ENCODE measurements around the gene SBF1. TPM values are rescaled to one million over a fixed set of nuclear protein-coding genes. Genes with fewer than 3 reads are reported as not detected.

The SBF1 gene
- polyA plus RNA-seq, 3 donors, result 28.4 to 46.4 (median 45.6) TPM

DNA sequence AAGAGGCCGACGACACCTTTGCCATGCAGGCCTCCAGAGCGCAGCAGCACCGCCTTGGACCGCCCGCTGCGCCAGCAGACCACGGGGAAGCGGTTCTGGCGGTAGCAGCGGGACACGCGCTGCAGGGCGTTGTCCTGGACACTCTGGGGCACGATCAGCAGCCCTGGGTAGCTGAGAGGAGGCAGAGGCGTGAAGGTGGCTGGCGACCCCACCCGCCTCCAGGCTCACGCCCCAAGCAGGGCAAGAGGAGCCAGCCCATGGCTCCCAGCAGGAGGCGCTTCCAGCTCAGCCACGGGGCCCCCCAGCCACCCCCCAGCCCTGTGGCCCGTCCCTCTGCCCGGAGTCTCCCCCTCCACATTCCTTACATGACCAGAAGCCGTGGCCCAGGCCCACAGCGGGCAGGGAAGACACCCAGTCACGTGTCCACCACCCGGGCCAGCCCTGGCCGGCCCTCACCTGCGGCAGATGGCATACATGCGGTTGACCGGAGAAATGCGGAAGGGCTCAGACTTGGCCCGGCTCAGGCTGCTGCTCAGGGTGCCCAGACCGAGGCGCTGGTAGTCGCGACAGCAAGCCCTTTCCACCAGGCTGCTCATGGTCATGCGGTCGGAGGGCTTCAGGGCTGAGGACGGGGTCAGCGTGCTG lies 15.2 kb downstream of the SBF1 start:
- no peak for DNase-seq (ENCODE audit: extremely low read depth in 1 of 11, low read depth in 9 of 11, low spot score in 4 of 11)

- DNase-seq (ENCODE audit: extremely low read depth in 1 of 11, low read depth in 9 of 11, low spot score in 4 of 11), result no peak
These were observed 15.8 kb downstream of the SBF1 start for GRCh38 chr22:50459016-50459415.

- DNase-seq (ENCODE audit: extremely low read depth in 1 of 11, low read depth in 9 of 11, low spot score in 4 of 11), result no peak
These were observed 18.2 kb downstream of the SBF1 start for GRCh38 chr22:50456466-50457234.

GRCh38 chr22:50456026-50456425 lies 18.8 kb downstream of the SBF1 start:
- DNase-seq (ENCODE audit: extremely low read depth in 1 of 11, low read depth in 9 of 11, low spot score in 4 of 11), result no peak

GRCh38 chr22:50455201-50455600 lies 19.6 kb downstream of the SBF1 start:
- no peak for DNase-seq (ENCODE audit: extremely low read depth in 1 of 11, low read depth in 9 of 11, low spot score in 4 of 11)

GRCh38 chr22:50454556-50455075 lies 20.2 kb downstream of the SBF1 start:
- DNase-seq (ENCODE audit: extremely low read depth in 1 of 11, low read depth in 9 of 11, low spot score in 4 of 11), result no peak

GRCh38 chr22:50452649-50453048 lies 22.2 kb downstream of the SBF1 start:
- no peak for DNase-seq (ENCODE audit: extremely low read depth in 1 of 11, low read depth in 9 of 11, low spot score in 4 of 11)

- no peak for DNase-seq (ENCODE audit: extremely low read depth in 1 of 11, low read depth in 9 of 11, low spot score in 4 of 11)
These were observed 27.0 kb downstream of the SBF1 start for GRCh38 chr22:50447576-50448551.

DNA sequence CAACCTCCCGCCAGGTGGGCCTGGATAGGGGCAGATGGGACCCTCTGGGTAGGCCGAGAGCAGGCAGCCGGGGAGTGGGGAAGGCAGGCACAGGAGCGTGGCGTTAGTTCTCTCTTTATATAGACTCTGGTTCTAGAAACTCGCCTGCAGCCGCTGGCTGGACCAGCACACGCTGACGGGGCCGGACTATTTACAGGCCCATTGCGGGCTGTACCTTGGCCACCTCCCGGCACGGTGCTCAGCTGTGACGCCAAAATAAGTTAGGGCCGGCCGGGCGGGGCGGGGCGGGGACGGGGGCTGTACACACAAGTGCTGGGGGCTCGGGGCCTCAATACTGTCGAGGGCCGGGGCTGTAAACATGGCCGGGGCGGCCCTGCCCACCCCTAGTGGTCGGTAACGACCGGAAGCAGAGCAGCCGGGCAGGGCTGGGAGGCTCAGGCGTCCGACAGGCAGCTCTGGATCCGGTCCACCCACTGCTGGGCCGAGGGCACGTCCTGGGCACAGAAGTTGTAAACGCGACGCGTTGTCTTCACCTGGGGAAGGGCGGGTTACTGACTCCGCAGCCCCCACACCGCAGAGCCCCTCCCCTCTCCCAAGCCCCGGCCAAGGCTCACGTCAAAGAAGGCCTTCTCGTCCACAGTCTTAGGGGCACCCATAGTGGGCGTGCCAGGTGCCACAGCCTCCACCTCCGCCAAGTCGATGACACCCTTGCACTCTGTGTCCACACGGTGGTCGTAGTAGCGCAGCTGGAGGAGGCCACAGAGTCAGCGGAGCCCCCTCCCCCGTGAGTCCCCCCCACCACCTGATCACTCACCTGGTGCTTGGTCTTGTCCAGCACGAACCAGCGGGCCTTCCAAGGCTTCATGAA lies 27.9 kb downstream of the SBF1 start:
- no peak for DNase-seq (ENCODE audit: extremely low read depth in 1 of 11, low read depth in 9 of 11, low spot score in 4 of 11)

- DNase-seq (ENCODE audit: extremely low read depth in 1 of 11, low read depth in 9 of 11, low spot score in 4 of 11), result no peak
These were observed 28.7 kb downstream of the SBF1 start for GRCh38 chr22:50445880-50446707.

DNA sequence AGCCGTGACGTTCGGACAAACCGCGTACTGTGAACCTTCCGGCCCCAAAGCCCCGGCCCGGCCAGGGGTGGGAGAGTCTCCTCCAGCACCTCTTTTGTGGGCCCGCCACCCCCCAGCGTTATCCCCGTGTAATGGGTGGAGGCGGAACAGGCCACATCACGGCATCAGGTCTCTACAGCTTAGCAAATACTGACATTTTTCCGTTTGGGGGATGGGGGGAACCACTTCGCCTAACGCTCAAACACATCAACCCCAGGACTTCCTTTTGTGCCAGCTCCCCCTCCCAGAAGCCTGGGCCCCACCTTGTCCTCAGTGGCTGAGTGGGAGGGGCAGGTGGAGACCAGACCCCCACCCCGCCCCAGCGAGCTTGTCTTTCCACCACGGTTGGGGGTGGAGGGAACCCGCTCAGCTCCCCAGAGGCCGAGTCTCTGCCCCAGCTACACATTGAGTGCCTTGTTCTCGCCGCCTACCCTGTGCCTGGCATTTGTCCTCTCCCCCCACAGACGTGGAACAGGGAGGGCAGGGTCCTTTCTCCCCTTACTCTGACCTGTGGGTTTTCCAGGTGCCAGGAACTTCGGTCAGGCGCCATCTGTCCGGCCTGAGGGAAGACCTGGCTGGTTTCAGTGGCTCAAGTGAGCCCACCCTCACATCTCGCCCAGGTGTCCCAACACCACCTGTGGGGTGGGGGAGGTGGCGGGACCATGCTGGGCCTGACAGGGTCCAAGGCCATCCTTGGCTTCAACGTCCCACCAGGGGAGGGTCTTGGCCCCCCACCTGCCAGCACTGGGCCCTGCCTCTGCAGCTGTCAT lies 29.6 kb downstream of the SBF1 start:
- no peak for DNase-seq (ENCODE audit: extremely low read depth in 1 of 11, low read depth in 9 of 11, low spot score in 4 of 11)

GRCh38 chr22:50444663-50445062 lies 30.2 kb downstream of the SBF1 start:
- peak in 3 of 11 donors; percentile 13 to 41 (median 26) for DNase-seq (ENCODE audit: extremely low read depth in 1 of 11, low read depth in 9 of 11, low spot score in 4 of 11)

- no peak for DNase-seq (ENCODE audit: extremely low read depth in 1 of 11, low read depth in 9 of 11, low spot score in 4 of 11)
These were observed 30.8 kb downstream of the SBF1 start for GRCh38 chr22:50443801-50444625.

DNA sequence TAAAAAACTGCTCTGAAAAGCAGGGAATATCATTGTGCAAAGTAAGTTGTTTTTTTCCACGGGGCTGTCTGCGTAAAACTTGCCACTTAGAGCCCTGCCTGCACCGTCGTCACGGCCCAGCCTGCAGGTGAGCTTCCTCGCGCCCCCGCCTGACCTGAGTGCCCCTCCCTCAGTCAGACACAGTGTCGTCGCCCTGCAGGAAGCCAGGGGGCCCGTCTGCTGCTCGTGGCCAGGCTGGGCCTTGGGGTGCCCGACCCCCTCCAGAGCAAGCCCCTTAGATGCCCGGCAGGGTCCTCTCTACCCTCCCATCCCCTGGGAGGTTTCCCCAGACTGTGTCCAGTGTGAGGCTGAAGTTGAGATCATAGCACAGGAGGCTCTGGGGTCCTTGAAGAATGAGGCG lies 31.6 kb downstream of the SBF1 start:
- DNase-seq (ENCODE audit: extremely low read depth in 1 of 11, low read depth in 9 of 11, low spot score in 4 of 11), result no peak

GRCh38 chr22:50441428-50441993 lies 33.3 kb downstream of the SBF1 start:
- no peak for DNase-seq (ENCODE audit: extremely low read depth in 1 of 11, low read depth in 9 of 11, low spot score in 4 of 11)
